ENCODE data around the gene TSPAN13.

GRCh38 chr7:16755397-16755796 lies 1.8 kb downstream of the TSPAN13 start:
- no peak for TF ChIP-seq POLR2A (IDR thresholded peaks at IDR 0.05)
- TF ChIP-seq, protein P1, sequence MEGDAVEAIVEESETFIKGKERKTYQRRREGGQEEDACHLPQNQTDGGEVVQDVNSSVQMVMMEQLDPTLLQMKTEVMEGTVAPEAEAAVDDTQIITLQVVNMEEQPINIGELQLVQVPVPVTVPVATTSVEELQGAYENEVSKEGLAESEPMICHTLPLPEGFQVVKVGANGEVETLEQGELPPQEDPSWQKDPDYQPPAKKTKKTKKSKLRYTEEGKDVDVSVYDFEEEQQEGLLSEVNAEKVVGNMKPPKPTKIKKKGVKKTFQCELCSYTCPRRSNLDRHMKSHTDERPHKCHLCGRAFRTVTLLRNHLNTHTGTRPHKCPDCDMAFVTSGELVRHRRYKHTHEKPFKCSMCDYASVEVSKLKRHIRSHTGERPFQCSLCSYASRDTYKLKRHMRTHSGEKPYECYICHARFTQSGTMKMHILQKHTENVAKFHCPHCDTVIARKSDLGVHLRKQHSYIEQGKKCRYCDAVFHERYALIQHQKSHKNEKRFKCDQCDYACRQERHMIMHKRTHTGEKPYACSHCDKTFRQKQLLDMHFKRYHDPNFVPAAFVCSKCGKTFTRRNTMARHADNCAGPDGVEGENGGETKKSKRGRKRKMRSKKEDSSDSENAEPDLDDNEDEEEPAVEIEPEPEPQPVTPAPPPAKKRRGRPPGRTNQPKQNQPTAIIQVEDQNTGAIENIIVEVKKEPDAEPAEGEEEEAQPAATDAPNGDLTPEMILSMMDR (IDR thresholded peaks at IDR 0.05), result no peak
